Cardiac muscle cell (in vitro differentiated cells and primary cell): ENCODE results near the gene CTIF. TPM values are rescaled to one million over a fixed set of nuclear protein-coding genes. Genes with fewer than 3 reads are reported as not detected.

Experiments
- DNase-seq, 2 donors: peaks; one replicate each; pipeline versions ENCODE4 v3.0.0 to v3.0.0-alpha.2; 2010 to 2017; ENCODE audit warnings: low read depth in 1 of 2, low spot score in 1 of 2
- H3K27ac ChIP-seq: fragments of 200-600 bp; sonication (generic); 2 replicates; pipeline ENCODE4 v1.5.1; 2016
- H3K27me3 ChIP-seq: fragments of 200-600 bp; sonication (generic); 2 replicates; pipeline ENCODE4 v1.6.0; 2016; ENCODE audit warnings: control low read depth
- H3K36me3 ChIP-seq: fragments of 200-600 bp; sonication (generic); 2 replicates; pipeline ENCODE4 v1.5.1; 2016; ENCODE audit warnings: control low read depth
- H3K4me1 ChIP-seq: fragments of 200-600 bp; sonication (generic); 2 replicates; pipeline ENCODE4 v1.8.1; 2017; ENCODE audit warnings: low read depth, mild to moderate bottlenecking, mixed run types
- H3K4me3 ChIP-seq: fragments of 200-600 bp; sonication (generic); 2 replicates; pipeline ENCODE4 v1.5.1; 2016; ENCODE audit warnings: mild to moderate bottlenecking
- H3K9me3 ChIP-seq: fragments of 200-600 bp; sonication (generic); 2 replicates; pipeline ENCODE4 v1.5.1; 2017; ENCODE audit warnings: low read depth, mild to moderate bottlenecking, control low read depth
- polyA plus RNA-seq: library from polyadenylated mRNA; unstranded; fragments of >200 nt; fragmentation: Nextera tagmentation; extraction: Ambion mirVana; gene quantifications from 2 replicates; pipeline ENCODE4 v1.2.1, GENCODE V29; 2016
- total RNA-seq: library from RNA; depleted of rRNA; stranded (reverse); fragments of >200 nt; gene quantifications from 2 replicates; pipeline ENCODE4 v1.2.3, GENCODE V29; 2016
- TF ChIP-seq, protein P1 (sequence below): IDR thresholded peaks from 2 replicates; pipeline ENCODE4 v1.5.1; 2012; ENCODE audit warnings: low read depth, mild to moderate bottlenecking, low read length

The CTIF gene
- total and polyA plus RNA-seq, 2 experiments from 2014 or later, result 16.5 to 22.0 TPM

DNA sequence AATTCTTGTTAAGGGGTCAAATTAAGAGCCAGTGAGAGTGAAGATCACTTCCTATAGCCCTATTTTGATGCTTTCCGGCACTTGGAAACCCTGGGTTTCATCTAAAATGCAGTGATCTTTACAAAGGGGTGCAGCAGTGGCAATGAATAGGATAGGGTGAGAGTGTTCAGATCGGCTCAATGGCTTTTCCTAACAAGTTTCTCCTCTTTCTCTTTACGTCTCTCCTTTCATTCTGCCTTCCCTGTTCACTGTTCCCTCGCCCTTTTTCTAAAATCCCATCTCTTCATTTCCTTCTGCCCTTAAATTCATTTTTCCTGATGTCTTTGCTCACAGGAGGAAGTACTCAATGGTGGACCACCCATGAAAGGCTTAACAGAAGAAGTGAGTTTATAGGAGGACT lies 86.0 kb downstream of the CTIF start:
- H3K27me3 ChIP-seq, result no peaks in the 10 kb centered on the region
- no peak overlapping the region for H3K4me3 ChIP-seq
- no peak for DNase-seq
- TF ChIP-seq, protein P1, sequence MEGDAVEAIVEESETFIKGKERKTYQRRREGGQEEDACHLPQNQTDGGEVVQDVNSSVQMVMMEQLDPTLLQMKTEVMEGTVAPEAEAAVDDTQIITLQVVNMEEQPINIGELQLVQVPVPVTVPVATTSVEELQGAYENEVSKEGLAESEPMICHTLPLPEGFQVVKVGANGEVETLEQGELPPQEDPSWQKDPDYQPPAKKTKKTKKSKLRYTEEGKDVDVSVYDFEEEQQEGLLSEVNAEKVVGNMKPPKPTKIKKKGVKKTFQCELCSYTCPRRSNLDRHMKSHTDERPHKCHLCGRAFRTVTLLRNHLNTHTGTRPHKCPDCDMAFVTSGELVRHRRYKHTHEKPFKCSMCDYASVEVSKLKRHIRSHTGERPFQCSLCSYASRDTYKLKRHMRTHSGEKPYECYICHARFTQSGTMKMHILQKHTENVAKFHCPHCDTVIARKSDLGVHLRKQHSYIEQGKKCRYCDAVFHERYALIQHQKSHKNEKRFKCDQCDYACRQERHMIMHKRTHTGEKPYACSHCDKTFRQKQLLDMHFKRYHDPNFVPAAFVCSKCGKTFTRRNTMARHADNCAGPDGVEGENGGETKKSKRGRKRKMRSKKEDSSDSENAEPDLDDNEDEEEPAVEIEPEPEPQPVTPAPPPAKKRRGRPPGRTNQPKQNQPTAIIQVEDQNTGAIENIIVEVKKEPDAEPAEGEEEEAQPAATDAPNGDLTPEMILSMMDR, result no peak
- H3K9me3 ChIP-seq, result no peaks in the 10 kb centered on the region
- H3K27ac ChIP-seq, result no peak overlapping the region
- H3K4me1 ChIP-seq, result no peaks in the 10 kb centered on the region
- H3K36me3 ChIP-seq, result no peaks in the 10 kb centered on the region

DNA sequence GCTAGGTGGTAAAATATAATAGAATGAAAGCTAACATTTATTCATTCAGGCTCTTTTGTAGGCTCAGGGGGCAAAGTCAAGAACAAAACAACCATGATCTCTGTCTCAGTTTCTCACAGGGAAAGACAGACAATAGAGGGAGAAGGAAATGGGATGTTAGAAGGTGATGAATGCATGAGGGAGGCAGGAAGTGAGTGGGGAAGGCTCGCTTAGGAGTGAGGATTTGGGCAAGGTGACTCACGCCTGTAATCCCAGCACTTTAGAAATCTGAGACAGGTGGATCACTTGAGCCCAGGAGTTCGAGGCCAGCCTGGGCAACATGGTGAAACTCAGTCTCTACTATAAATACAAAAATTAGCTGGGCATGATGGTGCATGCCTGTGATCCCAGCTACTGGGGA lies 88.4 kb downstream of the CTIF start:
- TF ChIP-seq, protein P1, result no peak
- Histone ChIP-seq H3K4me1 (no peaks in the 10 kb centered on the region), H3K9me3 (no peaks in the 10 kb centered on the region), H3K36me3 (no peaks in the 10 kb centered on the region), H3K27ac (no peak overlapping the region), H3K27me3 (no peaks in the 10 kb centered on the region), H3K4me3 (no peak overlapping the region)
- DNase-seq, result no peak

DNA sequence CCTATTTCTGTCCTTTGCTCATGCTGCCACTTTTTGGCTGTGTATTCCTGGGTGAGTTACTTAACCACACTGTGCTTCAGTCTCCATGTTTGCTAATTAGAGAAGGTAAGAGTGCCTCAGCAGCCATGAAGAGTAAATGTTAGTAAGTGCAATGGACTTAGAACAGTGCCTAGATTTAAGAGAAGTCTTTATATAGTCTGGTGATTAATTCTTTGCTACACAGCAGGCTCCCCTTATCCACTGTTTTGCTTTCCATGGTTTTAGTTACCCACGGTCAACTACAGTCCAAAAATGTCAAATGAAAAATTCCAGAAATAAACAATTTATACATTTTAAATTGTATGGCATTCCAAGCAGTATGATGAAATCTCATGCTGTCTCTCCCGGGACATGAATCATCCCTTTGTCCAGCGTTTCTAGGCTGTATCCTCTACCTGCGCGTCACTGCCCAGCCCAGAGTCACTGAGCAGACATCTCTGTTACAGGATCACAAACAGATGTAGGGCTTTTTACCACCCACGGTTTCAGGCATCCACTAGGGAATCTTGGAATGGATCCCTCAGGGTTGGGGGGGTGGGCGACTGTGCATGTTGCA lies 91.0 kb downstream of the CTIF start:
- Histone ChIP-seq H3K27ac (no peak overlapping the region), H3K4me3 (no peak overlapping the region), H3K36me3 (no peaks in the 10 kb centered on the region), H3K27me3 (no peaks in the 10 kb centered on the region), H3K9me3 (no peaks in the 10 kb centered on the region), H3K4me1 (no peaks in the 10 kb centered on the region)
- DNase-seq, result peak in 1 of 2 donors; percentile 94
- TF ChIP-seq, protein P1, result no peak

DNA sequence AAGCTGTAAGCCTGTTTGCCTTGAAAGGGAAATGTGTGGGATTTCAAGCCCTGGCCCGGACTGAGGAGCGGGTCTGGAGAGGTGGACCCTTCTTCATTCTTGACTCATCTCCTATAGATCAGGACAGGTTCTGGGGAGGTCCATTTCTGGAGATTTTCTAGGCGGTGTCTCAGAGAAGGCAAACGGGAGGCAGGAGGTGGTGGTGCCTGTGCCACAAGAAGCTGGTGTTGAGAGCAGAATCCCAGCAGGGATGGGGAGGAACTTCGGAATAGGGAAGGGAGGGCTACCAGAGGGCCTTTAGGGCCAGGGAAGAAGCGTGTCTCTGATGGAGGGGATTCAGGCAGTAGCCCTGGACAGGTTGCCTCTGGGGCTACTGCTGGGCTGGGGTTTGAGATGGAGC lies 93.0 kb downstream of the CTIF start:
- Histone ChIP-seq H3K4me1 (no peaks in the 10 kb centered on the region), H3K27ac (no peak overlapping the region), H3K27me3 (no peaks in the 10 kb centered on the region), H3K4me3 (no peak overlapping the region), H3K9me3 (no peaks in the 10 kb centered on the region), H3K36me3 (no peaks in the 10 kb centered on the region)
- TF ChIP-seq, protein P1, result no peak
- no peak for DNase-seq

DNA sequence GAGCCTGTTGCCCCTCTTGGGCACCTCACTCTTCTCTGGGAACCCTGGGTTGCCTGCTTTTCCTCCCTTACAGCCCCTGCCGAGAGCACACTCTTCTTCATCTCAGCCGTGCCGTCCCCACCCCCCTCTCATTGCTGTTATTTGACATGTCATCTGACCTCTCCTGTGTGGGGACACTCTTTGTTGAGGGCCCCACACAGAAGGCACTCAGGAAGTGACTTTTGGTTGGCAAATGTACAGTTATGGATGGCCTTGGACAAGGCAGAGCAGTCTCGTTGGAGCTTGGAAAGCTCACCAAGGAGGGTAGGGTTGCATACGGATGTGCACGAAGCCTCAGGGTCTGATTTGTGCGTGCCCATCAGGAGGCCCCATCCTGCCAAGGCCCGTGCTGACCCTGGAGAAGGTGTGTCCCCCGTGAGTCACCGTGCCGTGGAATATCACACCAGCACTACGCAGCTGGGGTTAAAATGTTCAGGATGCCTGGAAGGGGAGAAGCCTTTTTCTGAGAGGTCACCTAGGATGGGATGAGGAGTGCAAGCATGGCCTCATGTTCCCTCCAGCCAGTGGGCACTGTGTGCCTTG lies 93.9 kb downstream of the CTIF start:
- Histone ChIP-seq H3K4me3 (no peak overlapping the region), H3K27me3 (no peaks in the 10 kb centered on the region), H3K4me1 (no peaks in the 10 kb centered on the region), H3K36me3 (no peaks in the 10 kb centered on the region), H3K9me3 (no peaks in the 10 kb centered on the region), H3K27ac (no peak overlapping the region)
- DNase-seq, result no peak
- TF ChIP-seq, protein P1, result no peak
